NCI-H2029 treated with DMSO at 0.1 percent for 48 hours (cell line): ENCODE data around the gene ZNF358.

ENCODE experiments used
- DNase-seq: peaks from one replicate; lab custom pipeline; 2025; lab: John Stamatoyannopoulos, UW

ZNF358 gene

DNA sequence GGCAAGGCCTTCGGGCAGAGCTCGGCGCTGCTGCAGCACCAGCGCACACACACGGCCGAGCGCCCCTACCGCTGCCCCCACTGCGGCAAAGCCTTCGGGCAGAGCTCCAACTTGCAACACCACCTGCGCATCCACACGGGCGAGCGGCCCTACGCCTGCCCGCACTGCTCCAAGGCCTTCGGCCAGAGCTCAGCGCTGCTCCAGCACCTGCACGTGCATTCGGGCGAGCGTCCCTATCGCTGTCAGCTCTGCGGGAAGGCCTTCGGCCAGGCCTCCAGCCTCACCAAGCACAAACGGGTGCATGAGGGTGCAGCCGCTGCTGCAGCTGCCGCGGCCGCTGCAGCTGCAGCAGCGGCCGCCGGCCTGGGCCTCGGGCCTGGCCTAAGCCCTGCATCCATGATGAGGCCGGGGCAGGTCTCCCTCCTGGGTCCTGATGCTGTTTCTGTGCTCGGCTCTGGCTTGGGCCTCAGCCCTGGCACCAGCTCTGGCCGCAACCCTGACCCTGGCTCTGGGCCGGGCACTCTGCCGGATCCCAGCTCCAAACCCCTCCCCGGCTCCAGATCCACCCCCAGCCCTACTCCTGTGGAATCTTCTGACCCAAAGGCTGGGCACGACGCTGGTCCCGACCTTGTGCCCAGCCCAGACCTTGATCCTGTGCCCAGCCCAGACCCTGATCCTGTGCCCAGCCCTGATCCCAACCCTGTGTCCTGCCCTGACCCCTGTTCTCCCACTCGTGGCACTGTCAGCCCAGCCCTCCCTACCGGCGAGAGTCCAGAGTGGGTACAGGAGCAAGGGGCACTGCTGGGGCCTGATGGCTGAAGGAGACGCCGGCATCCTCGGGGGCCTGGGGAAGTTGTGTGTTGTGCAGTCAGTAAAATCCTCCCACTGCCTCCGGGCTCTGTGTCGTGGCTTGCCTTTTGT lies 4.5 kb downstream of the ZNF358 start:
- no peak for DNase-seq

GRCh38 chr19:7521551-7522071 lies 5.7 kb downstream of the ZNF358 start:
- no peak for DNase-seq

DNA sequence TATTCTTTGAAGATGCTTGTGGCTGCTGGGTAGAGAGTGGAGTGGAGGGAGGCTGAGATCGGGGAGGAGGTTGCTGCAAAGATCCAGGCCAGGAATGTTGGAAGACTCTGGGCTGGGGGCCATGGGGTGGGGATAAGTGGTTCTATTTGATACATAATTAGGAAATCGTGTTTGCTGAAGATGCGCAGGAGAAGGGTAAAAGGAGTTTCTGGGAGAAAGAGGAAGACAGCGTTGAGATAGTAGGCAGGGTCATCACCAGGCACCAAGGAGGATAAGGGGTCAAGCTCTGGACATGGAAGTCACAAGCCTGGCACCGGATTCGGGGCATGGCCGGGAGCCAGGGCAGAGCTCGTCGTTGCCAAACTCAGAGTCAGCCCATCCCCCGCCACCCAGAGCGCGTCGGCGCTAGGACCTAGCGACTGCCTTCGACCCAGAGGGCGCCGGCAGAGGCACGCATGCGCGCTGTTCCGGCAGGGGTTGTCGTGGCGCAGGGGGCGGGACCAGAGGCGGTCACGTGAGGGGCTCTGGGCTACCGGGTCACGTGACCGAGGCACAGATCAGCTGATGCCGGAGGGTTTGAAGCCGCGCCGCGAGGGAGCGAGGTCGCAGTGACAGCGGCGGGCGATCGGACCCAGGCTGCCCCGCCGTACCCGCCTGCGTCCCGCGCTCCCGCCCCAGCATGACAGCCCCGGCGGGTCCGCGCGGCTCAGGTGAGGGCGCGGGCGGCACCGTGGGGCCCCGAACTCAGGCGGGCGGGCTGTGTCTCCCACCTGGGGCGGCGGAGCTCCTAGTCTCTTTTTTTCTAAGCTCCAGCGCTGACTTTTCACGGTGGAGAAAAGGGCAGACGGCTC lies 6.4 kb downstream of the ZNF358 start, which contains the start of gene MCOLN1:
Gene MCOLN1, plus strand, starts transcription at position 553 of the 851 bp plus-strand sequence. Its CDS starts 127 bp downstream, at position 680.
- peak; percentile 90 for DNase-seq

DNA sequence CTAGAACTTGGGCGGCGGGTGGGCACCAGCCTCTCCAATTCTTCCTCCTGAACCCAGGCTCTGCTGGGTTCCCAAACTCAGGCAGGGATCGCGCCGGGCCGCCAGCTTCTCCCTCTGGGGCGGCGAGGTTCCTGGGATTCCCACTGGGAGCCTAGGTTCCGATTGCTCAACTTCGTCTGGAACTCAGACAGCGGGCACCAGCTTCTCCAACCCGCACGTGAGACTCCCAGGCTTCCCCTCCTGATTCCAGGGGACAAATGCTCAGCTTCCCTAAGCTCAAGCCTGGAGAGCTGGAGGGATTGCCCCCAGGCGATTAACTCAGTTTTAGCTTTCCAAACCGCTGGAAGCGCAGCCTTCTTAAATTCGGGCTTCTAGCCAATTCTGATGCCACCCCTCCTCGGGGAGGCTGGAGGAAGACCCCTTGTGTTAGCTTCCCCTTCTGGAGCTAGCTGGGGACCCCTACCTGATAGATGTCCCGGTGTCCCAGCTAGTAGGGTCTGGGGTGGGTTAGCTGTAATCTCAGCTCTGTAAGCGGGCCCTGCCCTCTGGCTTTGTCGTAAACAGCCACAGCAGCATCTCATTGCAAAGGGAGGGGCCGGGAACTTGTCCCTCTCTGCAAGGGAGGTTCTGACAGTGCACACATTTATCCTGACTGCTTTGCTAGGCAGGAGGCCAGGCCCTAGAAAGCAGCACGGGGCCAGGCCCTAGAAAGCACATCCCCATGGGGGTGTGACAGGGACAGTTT lies 7.2 kb downstream of the ZNF358 start:
- DNase-seq = no peak

- no peak for DNase-seq
Observed at GRCh38 chr19:7524523-7524922, 8.6 kb downstream of the ZNF358 start.

DNA sequence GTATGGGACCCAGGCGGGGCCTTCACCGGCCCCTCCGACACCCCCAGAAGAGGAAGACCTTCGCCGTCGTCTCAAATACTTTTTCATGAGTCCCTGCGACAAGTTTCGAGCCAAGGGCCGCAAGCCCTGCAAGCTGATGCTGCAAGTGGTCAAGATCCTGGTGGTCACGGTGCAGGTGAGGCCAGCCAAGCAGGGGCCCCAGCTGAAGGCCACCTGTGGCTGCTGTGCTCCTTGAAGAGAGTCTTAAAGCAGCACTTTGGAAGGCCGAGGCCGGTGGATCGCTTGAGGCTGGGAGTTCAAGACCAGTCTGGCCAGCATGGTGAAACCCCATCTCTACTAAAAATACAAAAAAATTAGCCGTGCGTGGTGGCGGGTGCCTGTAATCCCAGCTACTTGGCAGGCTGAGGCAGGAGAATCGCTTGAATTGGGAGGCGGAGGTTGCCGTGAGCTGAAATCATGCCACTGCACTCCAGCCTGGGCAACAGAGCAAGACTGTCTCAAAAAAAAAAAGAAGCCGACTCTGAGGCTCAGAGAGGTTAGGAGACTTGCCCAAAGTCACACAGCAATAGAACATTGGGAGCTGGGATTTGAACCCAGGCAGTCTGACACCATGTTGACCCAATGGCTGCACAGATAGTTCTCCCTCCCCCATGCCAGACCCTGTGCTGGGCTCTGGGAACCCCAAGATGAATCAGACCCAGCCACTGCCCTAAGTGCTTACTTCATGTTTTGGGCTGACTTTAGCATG lies 9.3 kb downstream of the ZNF358 start:
- no peak for DNase-seq

GRCh38 chr19:7526059-7526929 lies 10.4 kb downstream of the ZNF358 start:
- DNase-seq = no peak

DNA sequence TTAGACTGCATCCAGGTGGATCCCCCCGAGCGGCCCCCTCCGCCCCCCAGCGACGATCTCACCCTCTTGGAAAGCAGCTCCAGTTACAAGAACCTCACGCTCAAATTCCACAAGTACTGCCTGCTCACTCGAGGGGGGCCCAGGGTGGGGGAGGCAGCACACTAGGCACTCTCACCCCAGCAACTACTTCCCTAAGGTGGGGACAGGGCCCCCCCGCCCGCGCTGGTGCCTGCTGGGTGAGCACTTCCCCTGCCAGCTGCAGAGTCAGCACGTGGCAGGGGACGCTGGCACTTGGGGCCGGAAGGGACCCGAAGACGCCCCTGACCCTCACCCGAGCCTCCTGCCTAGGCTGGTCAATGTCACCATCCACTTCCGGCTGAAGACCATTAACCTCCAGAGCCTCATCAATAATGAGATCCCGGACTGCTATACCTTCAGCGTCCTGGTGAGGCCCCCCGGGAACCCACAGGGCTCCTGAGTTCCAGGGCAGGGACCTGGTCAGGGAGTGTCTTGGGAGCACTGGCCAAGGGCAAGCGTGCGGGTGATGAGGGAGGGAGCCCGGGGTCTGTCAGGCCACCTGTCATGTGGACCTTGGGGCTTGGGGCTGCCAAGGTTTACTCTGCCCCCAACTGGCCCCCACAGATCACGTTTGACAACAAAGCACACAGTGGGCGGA lies 11.8 kb downstream of the ZNF358 start:
- no peak for DNase-seq

GRCh38 chr19:7528192-7528519 lies 12.3 kb downstream of the ZNF358 start:
- no peak for DNase-seq

GRCh38 chr19:7528522-7529245 lies 12.8 kb downstream of the ZNF358 start:
- no peak for DNase-seq

GRCh38 chr19:7529246-7529600 lies 13.3 kb downstream of the ZNF358 start:
- DNase-seq = no peak

DNA sequence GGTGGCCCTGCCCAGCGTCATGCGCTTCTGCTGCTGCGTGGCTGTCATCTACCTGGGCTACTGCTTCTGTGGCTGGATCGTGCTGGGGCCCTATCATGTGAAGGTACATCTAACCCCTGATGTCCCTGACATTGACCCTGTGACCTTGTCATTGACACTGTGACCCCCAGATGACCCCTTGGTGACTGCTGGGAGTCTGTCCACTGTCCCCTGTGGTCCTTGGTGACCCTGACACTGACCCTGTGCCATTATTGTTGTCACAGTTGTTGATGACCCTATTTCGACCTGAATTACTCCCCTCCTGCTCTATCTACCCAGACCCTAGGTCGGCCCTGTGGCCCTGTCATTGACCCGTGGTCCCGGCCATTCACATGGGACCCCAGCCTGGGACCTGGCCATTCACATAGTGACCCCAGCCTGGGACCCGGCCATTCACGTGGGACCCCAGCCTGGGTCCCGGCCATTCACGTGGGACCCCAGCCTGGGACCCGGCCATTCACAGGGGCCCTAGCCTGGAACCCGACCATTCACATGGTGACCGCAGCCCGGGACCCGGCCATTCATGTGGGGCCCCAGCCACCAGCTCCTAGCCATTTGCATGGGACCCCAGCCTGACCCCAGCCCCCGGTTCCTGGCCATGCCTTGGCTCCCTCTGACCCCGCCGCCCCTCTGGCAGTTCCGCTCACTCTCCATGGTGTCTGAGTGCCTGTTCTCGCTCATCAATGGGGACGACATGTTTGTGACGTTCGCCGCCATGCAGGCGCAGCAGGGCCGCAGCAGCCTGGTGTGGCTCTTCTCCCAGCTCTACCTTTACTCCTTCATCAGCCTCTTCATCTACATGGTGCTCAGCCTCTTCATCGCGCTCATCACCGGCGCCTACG lies 13.9 kb downstream of the ZNF358 start:
- no peak for DNase-seq

DNA sequence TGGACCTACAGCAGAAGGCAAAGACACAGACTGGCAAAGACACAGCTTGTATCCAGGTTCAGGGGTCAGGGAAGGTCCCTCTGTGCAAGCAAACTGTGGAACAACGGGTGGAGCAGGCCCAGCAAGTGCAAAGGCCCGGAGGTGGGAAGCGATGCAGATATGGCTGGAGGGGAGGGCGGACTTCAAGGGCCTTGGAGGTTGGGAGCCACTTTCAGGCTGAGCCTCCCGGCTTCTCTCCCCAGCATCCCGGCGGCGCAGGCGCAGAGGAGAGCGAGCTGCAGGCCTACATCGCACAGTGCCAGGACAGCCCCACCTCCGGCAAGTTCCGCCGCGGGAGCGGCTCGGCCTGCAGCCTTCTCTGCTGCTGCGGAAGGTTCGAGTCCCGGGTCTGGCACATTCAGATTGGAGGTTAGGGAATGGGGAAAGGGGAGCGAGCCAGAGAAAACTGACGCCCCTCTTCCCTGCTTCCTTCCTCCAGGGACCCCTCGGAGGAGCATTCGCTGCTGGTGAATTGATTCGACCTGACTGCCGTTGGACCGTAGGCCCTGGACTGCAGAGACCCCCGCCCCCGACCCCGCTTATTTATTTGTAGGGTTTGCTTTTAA lies 17.5 kb downstream of the ZNF358 start:
- DNase-seq = no peak

GRCh38 chr19:7533925-7534480 lies 18.1 kb downstream of the ZNF358 start:
- DNase-seq = peak; percentile 59

DNA sequence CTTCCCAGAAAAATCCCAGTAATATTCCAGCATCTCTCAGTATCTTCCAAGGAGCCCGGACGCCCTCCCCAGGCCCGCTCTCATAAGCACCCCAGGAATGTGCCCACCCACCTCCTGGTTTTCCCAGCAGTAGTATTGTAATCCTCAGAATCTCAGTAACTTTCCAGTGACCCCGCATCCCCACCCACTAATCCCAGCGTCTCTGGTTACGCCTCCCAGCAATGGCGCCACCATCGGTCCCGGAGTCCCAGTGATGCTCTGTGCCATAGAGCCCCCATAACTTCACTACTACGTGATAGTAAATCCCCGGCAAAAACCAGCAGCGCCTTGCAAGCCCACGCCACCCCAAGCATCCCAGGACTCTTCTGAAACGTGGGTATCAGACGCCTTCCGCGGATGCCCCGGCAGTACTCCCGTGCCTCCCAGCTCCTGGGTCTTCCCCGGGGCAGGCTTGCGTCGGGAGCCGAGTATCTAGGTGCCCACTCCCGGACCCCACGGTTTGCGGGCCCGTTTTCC lies 18.7 kb downstream of the ZNF358 start:
- no peak for DNase-seq

- DNase-seq = peak; percentile 55
Observed at GRCh38 chr19:7535047-7535997, 19.4 kb downstream of the ZNF358 start, which contains the start of gene PNPLA6. PNPLA6 (plus strand) TSS chr19:7535717; CDS start chr19:7535789, 72 bp downstream.
